RWPE1 (cell line): ENCODE data around the gene THSD4.
A peak's percentile ranks its signal among the peaks of the same experiment; 100 is the strongest.

Experiments
- CTCF ChIA-PET: fragments of 350-600 bp; sonication (Branson Sonifier 250); formaldehyde crosslinking; extraction: SDS; loops from one replicate; lab custom pipeline; 2021; lab: Yijun Ruan, JAX
- POLR2A ChIA-PET: fragments of 400-600 bp; formaldehyde crosslinking; extraction: SDS; loops from one replicate; lab custom pipeline; 2020; ENCODE audit warnings: antibody characterized with exemption; ENCODE audit not compliant: low non-redundant PET; lab: Yijun Ruan, JAX
- DNase-seq: peaks from one replicate; pipeline ENCODE4 v3.0.0; 2012; ENCODE audit warnings: low spot score
- H3K27ac ChIP-seq: fragments of 450-650 bp; 2 replicates; pipeline ENCODE4 v1.5.1; 2017
- TF ChIP-seq, protein P1 (sequence below): fragments of 450-650 bp; conservative IDR thresholded peaks from 2 replicates; pipeline ENCODE4 v1.5.1; 2017; ENCODE audit warnings: low read depth, mild to moderate bottlenecking

Gene THSD4

DNA sequence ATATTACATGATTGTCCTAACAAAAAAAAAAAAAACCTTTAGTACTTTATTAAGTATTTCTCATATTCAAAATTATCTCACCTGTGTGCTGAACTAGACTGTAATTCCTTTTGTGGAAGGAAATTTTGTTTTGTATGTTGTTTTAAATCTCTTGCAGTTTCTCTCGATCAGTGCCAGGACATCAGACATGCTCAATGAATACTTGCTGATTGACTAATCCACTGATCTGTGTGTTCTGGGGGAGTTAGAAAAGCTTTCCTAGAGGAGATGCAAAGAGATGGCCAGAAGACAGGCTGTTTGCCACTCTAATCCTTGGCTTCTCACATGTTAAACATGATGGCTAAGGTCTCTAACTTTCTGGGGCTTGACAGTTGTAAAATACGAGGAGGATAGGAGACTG, 461.8 kb downstream of the THSD4 start:
- DNase-seq: no peak
- TF ChIP-seq, protein P1, sequence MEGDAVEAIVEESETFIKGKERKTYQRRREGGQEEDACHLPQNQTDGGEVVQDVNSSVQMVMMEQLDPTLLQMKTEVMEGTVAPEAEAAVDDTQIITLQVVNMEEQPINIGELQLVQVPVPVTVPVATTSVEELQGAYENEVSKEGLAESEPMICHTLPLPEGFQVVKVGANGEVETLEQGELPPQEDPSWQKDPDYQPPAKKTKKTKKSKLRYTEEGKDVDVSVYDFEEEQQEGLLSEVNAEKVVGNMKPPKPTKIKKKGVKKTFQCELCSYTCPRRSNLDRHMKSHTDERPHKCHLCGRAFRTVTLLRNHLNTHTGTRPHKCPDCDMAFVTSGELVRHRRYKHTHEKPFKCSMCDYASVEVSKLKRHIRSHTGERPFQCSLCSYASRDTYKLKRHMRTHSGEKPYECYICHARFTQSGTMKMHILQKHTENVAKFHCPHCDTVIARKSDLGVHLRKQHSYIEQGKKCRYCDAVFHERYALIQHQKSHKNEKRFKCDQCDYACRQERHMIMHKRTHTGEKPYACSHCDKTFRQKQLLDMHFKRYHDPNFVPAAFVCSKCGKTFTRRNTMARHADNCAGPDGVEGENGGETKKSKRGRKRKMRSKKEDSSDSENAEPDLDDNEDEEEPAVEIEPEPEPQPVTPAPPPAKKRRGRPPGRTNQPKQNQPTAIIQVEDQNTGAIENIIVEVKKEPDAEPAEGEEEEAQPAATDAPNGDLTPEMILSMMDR: no peak
- no peak overlapping the region for H3K27ac ChIP-seq
- POLR2A ChIA-PET: no interaction called here
- CTCF ChIA-PET: interaction anchor here (0.6 to 0.7 kb wide), 3 partner anchors 33 to 355 kb away, joined by 3 read pairs; no protein-coding TSS in a partner anchor

DNA sequence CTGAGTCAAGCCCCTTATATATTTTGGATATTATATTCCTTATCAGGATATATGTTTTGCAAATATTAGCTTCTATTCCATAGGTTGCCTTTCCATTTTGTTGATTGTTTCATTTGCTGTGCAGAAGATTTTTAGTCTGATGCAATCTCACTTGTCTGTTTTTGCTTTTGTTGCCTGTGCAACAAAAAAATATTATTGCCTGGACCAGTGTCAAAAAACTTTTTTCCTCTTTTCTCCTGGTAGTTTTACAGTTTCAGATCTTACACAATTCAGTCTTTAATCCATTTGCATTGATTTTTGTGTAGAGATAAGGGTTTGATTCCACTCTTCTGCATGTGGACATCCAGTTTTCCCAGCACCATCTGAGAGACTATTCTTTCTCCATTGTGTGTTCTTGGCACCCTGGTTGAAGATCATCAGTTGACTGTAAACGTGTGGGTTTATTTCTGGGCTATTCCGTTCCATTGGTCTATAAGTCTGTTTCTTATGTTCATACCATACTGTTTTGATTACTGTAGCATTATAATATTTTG, 466.2 kb downstream of the THSD4 start:
- TF ChIP-seq, protein P1: no peak
- no peak overlapping the region for H3K27ac ChIP-seq
- ChIA-PET CTCF (no interaction called here), POLR2A (no interaction called here)
- DNase-seq: no peak

DNA sequence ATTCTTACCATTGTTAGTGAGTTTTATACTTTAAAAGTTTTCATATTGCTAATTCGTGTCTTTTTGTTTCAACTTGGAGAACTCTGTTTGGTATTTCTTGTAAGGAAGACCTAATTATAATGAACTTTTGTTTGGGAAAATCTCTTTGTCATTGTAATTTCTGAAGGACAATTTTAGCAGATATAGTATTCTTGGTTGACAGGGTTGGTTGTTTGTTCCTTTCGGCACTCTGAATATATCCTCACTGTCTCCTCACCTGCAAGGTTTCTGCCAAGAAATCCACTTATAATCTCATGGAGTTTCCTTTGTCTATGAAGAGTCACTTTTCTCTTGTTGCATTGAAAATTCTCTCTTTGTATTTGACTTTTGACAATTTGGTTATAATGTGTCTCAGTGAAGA, 469.9 kb downstream of the THSD4 start:
- DNase-seq: no peak
- CTCF ChIA-PET: no interaction called here
- TF ChIP-seq, protein P1: no peak

DNA sequence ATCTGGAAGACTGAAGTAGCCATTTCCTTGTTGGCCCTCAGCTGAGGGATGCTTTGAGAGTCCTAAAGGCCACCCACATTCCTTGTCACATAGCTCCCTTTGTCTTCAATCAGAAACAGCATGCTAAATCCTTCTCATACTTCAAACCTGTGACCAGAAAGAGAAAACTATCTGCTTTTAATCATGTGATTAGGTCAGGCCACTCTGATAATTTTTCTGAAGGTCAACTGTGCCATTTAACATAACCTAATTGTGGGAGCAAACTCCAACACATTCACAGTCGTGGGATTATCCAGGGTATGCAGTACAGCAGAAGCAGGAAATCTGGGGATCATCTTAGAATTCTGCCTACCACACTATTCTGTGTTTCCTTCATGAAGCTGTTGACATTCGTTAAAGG, 471.2 kb downstream of the THSD4 start:
- ChIA-PET CTCF (interaction anchor here (0.6 to 1.6 kb wide), 2 partner anchors 11 to 139 kb away, joined by 3 read pairs; no protein-coding TSS in a partner anchor), POLR2A (no interaction called here)
- no peak overlapping the region for H3K27ac ChIP-seq
- no peak for DNase-seq
- TF ChIP-seq, protein P1: no peak

More for the DNA sequence above, 469.9 kb downstream of the THSD4 start:
- POLR2A ChIA-PET: no interaction called here
- H3K27ac ChIP-seq: no peak overlapping the region

GRCh38 chr15:71588746-71589145, 473.5 kb downstream of the THSD4 start:
- peak; percentile 73 for DNase-seq
- ChIA-PET CTCF (interaction anchor here (0.5 to 0.7 kb wide), 2 partner anchors 16 to 67 kb away, joined by 3 to 4 read pairs; no protein-coding TSS in a partner anchor), POLR2A (no interaction called here)
- TF ChIP-seq, protein P1: no peak
- no peak overlapping the region for H3K27ac ChIP-seq

GRCh38 chr15:71591057-71591456, 475.8 kb downstream of the THSD4 start:
- TF ChIP-seq, protein P1: no peak
- no peak overlapping the region for H3K27ac ChIP-seq
- ChIA-PET CTCF (interaction anchor here (0.8 to 1.1 kb wide), 2 partner anchors 9 to 58 kb away, joined by 3 to 5 read pairs; no protein-coding TSS in a partner anchor), POLR2A (no interaction called here)
- DNase-seq: no peak
